Natural killer cell (primary cell): ENCODE measurements around the gene KRT35. TPM values are rescaled to one million over a fixed set of nuclear protein-coding genes. Genes with fewer than 3 reads are reported as not detected.

ENCODE experiments used
- ATAC-seq, 3 donors: fragments of 150-1000 bp in 2 of 3; fragments of 200-7000 bp in 1 of 3; cut with Tn5 transposase; 1 replicate in 1 of 3; 2 replicates in 2 of 3; pipeline ENCODE4 v1.10.0; 2021; ENCODE audit warnings: mild to moderate bottlenecking in 2 of 3, moderate library complexity in 2 of 3
- DNase-seq, 2 donors: peaks; one replicate each; pipeline versions ENCODE4 v3.0.0 to v3.0.0-alpha.2; 2013 to 2021; ENCODE audit warnings: mixed read lengths in 1 of 2
- H3K27ac ChIP-seq: one replicate; pipeline ENCODE4 v1.5.1; 2013; ENCODE audit warnings: mild to moderate bottlenecking, low read length
- H3K27me3 ChIP-seq: one replicate; pipeline ENCODE4 v1.6.1; 2013; ENCODE audit warnings: low read length; ENCODE audit not compliant: control insufficient read depth, insufficient read depth
- H3K36me3 ChIP-seq: one replicate; pipeline ENCODE4 v1.6.1; 2013; ENCODE audit warnings: low read length; ENCODE audit not compliant: control insufficient read depth, insufficient read depth
- H3K4me1 ChIP-seq: one replicate; pipeline ENCODE4 v1.6.1; 2013; ENCODE audit warnings: low read length; ENCODE audit not compliant: control insufficient read depth, insufficient read depth
- H3K4me3 ChIP-seq: one replicate; pipeline ENCODE4 v1.5.1; 2013; ENCODE audit warnings: low read length
- H3K9me3 ChIP-seq: one replicate; pipeline ENCODE4 v1.6.1; 2013; ENCODE audit warnings: low read length; ENCODE audit not compliant: control insufficient read depth, insufficient read depth
- H3K27ac Mint-ChIP-seq, 2 donors: one replicate each; pipeline ENCODE4 v1.8.0; 2022; ENCODE audit warnings: mild to moderate bottlenecking in 2 of 2, mixed read lengths in 2 of 2, moderate library complexity in 1 of 2
- H3K27me3 Mint-ChIP-seq, 2 donors: one replicate each; pipeline ENCODE4 v1.8.0; 2022; ENCODE audit warnings: low read depth in 2 of 2, mixed read lengths in 2 of 2
- H3K36me3 Mint-ChIP-seq: one replicate; pipeline ENCODE4 v1.8.0; 2022; ENCODE audit warnings: mixed read lengths
- H3K4me1 Mint-ChIP-seq, 2 donors: one replicate each; pipeline ENCODE4 v1.8.0; 2022; ENCODE audit warnings: mixed read lengths in 2 of 2
- H3K4me3 Mint-ChIP-seq: one replicate; pipeline ENCODE4 v1.8.0; 2022; ENCODE audit warnings: mild to moderate bottlenecking, moderate library complexity, mixed read lengths
- H3K9me3 Mint-ChIP-seq, 2 donors: one replicate each; pipeline ENCODE4 v1.8.0; 2022; ENCODE audit warnings: mixed read lengths in 2 of 2
- WGBS: methylation state at CpG from one replicate; pipeline ENCODE4 v1.1.7; 2013; ENCODE audit warnings: missing lambda C conversion rate; ENCODE audit not compliant: insufficient coverage; 5-methylcytosine and 5-hydroxymethylcytosine counted together
- intact Hi-C: fragments of 100-400 bp; cut with micrococcal nuclease; formaldehyde crosslinking; loops from one replicate; pipeline ENCODE4 v1.14.2; 2022
- total RNA-seq, 4 donors: library from RNA; stranded (reverse); fragments of 120-200 nt in 1 of 4; gene quantifications; one replicate each; pipeline versions ENCODE4 v1.2.3 to v1.2.4, GENCODE V29; 2013 to 2022
- TF ChIP-seq, protein P1 (sequence below): fragments of 200-600 bp; IDR thresholded peaks from one replicate; pipeline ENCODE4 v1.8.0; 2022; ENCODE audit warnings: antibody characterized with exemption

Gene KRT35
- total RNA-seq, 3 donors from 2014 or later (not counting 1 experiment from before 2014, with no cell fraction given), result not detected

DNA sequence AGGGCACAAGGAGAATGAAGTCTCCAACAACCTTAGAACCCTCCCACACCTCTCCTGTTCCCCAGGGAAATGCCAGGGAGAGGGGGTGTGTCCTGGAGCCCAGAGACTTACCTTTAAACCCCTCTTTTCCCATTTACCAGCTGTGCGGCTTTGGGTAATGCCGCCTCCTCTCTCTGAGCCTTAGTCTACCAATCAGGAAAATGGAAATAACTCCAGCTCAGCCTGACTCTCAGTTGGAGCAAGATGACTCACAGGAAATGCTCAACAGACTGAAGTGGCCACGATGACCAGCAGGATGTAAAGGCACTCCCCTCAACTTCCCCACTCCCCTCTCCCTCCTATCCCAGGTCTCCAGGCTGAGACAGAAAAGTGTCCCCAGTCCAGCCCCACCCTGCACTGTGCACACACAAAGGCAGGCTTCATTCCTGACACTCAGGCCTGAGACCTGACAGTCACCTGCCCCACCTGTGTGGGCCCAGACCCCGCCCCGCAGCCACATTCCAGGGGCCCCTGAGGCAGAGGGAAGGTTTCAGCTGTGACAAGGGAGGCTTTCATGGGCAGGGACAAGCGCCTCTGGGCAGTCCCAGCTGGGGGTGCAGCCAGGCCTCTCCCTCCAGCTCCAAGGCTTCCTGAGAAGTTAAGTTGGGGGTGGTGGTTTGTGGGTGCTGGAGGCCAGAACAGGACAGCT is 40.8 kb upstream of the KRT35 start:
- Histone ChIP-seq H3K9me3 (no peaks in the 10 kb centered on the region), H3K4me1 (no peaks in the 10 kb centered on the region), H3K4me3 (no peak overlapping the region), H3K36me3 (no peaks in the 10 kb centered on the region), H3K27me3 (peaks cover under 1% of the 10 kb centered on the region), H3K27ac (no peak overlapping the region)
- no peaks in the 10 kb centered on the region for H3K4me1 Mint-ChIP-seq
- H3K27me3 Mint-ChIP-seq, result peaks cover under 1 to 8% of the 10 kb centered on the region in 2 donors
- H3K4me3 Mint-ChIP-seq, result no peak overlapping the region
- ATAC-seq (no peak), DNase-seq (no peak)
- 77% methylated on average over 6 of the region's 6 CpGs for WGBS
- TF ChIP-seq, protein P1, sequence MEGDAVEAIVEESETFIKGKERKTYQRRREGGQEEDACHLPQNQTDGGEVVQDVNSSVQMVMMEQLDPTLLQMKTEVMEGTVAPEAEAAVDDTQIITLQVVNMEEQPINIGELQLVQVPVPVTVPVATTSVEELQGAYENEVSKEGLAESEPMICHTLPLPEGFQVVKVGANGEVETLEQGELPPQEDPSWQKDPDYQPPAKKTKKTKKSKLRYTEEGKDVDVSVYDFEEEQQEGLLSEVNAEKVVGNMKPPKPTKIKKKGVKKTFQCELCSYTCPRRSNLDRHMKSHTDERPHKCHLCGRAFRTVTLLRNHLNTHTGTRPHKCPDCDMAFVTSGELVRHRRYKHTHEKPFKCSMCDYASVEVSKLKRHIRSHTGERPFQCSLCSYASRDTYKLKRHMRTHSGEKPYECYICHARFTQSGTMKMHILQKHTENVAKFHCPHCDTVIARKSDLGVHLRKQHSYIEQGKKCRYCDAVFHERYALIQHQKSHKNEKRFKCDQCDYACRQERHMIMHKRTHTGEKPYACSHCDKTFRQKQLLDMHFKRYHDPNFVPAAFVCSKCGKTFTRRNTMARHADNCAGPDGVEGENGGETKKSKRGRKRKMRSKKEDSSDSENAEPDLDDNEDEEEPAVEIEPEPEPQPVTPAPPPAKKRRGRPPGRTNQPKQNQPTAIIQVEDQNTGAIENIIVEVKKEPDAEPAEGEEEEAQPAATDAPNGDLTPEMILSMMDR, result no peak
- intact Hi-C loops, result no loop called here
- no peak overlapping the region for H3K27ac Mint-ChIP-seq
- no peaks in the 10 kb centered on the region for H3K36me3 Mint-ChIP-seq
- no peaks in the 10 kb centered on the region for H3K9me3 Mint-ChIP-seq

DNA sequence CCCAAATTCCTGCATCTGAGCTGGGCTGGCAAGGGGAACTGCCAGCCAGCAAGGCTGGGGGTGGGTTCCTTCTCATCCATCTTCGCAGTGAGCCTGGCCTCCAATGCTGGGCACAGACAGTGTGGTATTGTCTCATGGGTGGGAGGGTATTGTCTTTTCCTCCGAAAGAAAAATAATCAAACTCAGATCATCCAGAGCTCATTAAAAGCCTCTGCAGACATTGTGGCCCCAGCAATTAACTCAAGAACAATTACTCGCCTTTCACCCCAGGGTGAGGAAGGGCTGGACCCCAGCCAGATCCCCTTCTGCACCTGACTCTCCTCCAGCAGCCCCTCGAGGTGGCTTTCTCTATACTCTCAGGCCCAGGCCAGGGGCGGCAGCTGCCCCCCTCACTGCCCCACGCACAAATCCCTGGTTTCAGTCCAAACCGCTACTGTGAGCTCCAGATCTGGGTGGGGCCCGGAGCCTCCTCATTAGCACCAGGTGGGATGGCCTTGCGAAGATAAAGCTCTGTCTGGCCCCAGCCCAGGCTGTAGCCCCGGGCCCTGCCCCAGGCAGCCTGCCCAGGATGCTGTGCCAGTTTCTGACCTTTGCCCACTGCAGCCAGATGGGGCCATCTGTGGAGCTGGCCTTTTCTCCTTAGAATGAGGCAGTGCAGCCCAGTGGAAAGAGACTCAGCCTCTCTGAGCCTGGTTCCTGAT is 40.0 kb upstream of the KRT35 start:
- 82% methylated on average over 9 of the region's 10 CpGs for WGBS
- Histone ChIP-seq H3K27me3 (no peaks in the 10 kb centered on the region), H3K4me1 (no peaks in the 10 kb centered on the region), H3K9me3 (no peaks in the 10 kb centered on the region), H3K27ac (no peak overlapping the region), H3K36me3 (no peaks in the 10 kb centered on the region), H3K4me3 (no peak overlapping the region)
- TF ChIP-seq, protein P1, result no peak
- no peak for DNase-seq
- no peak overlapping the region for H3K4me3 Mint-ChIP-seq
- no peak for ATAC-seq
- intact Hi-C loops, result no loop called here
- H3K4me1 Mint-ChIP-seq, result no peaks in the 10 kb centered on the region
- H3K36me3 Mint-ChIP-seq, result no peaks in the 10 kb centered on the region
- no peaks in the 10 kb centered on the region for H3K9me3 Mint-ChIP-seq
- no peak overlapping the region for H3K27ac Mint-ChIP-seq
- peaks cover 0 to 7% of the 10 kb centered on the region in 2 donors for H3K27me3 Mint-ChIP-seq

GRCh38 chr17:41519501-41520224 is 38.7 kb upstream of the KRT35 start:
- H3K27ac ChIP-seq, result no peak overlapping the region
- H3K4me3 ChIP-seq, result no peak overlapping the region
- Mint-ChIP-seq H3K9me3 (no peaks in the 10 kb centered on the region), H3K36me3 (no peaks in the 10 kb centered on the region), H3K27ac (no peak overlapping the region), H3K27me3 (peaks cover 0 to 2% of the 10 kb centered on the region in 2 donors), H3K4me1 (no peaks in the 10 kb centered on the region), H3K4me3 (no peak overlapping the region)
- no peaks in the 10 kb centered on the region for H3K27me3 ChIP-seq
- ATAC-seq (no peak), DNase-seq (no peak)
- H3K36me3 ChIP-seq, result no peaks in the 10 kb centered on the region
- no peaks in the 10 kb centered on the region for H3K4me1 ChIP-seq
- TF ChIP-seq, protein P1, result no peak
- WGBS, result 80% methylated on average over 10 of the region's 11 CpGs
- H3K9me3 ChIP-seq, result no peaks in the 10 kb centered on the region
- intact Hi-C loops, result no loop called here
